HG03432 (cell line): ENCODE measurements around the gene ZNF341.

Experiments
- ATAC-seq: cut with Tn5 transposase; IDR thresholded peaks from one replicate; pipeline ENCODE4 v1.9.1; 2021; ENCODE audit warnings: mild to moderate bottlenecking, moderate library complexity; ENCODE audit not compliant: unreplicated experiment

ZNF341 gene

GRCh38 chr20:33701629-33702450, 30.0 kb upstream of the ZNF341 start:
- ATAC-seq: no peak

GRCh38 chr20:33702861-33703260, 28.9 kb upstream of the ZNF341 start:
- no peak for ATAC-seq

GRCh38 chr20:33703498-33704137, 28.2 kb upstream of the ZNF341 start:
- ATAC-seq: no peak

- ATAC-seq: no peak
Observed at GRCh38 chr20:33704197-33704924, 27.4 kb upstream of the ZNF341 start.

GRCh38 chr20:33707668-33708067, 24.1 kb upstream of the ZNF341 start:
- ATAC-seq: no peak

DNA sequence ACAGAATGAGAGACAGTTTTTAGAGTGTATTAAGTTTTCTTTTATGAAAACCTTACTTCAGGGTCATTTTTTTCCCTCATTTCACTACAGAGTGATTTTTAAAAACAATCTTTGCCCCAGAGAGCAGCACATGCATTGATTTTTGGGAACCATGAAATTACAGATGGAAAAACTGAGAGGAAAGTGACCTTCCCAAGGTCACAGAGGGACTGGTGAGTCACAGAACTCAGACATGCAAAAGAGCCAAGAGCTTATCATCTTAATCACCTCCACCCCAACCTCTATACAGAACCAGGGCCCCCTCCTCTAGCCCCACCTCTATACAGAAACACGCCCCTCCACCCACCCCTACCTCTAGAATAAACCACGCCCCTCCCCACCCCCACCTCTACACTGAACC, 22.4 kb upstream of the ZNF341 start:
- ATAC-seq: no peak

GRCh38 chr20:33709905-33710541, 21.8 kb upstream of the ZNF341 start:
- no peak for ATAC-seq

DNA sequence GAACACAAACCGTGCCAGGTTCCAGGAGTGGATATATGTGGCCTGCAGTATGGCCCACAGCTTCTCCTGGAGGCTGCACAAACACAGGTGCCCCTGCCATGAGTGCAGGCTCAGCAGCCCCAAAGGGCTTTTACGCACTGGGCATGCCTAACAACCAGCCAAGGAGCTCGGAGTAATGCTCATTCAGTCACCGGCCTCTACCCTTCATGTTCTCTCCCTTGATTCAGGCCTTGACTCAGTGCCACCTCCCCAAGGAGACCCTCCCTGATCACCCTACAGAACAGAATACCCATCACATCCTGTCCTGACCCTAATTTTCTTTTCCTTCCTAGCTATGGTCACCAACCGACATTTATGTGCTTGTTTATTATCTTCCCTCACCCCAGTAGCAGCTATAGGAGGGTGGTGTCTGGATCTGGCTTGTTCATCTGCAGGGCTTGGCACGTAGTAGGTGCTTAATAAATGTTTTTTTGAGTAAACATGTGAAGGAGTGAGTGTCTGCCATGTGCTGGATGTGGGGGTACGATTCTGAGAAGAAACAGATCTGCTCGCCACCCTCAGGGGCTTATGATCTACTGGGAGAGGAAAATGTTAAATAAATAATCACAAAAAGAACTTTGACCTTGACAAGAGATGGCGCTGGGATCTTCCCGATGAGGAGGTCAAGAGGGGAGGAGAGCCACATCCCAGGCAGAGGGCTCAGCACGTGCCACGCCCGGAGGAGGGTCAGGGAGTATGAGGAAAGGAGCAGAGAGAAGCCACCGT, 20.9 kb upstream of the ZNF341 start:
- ATAC-seq: no peak

- no peak for ATAC-seq
Observed at GRCh38 chr20:33711446-33711738, 20.4 kb upstream of the ZNF341 start.

- ATAC-seq: no peak
Observed at GRCh38 chr20:33713865-33714367, 17.9 kb upstream of the ZNF341 start.

DNA sequence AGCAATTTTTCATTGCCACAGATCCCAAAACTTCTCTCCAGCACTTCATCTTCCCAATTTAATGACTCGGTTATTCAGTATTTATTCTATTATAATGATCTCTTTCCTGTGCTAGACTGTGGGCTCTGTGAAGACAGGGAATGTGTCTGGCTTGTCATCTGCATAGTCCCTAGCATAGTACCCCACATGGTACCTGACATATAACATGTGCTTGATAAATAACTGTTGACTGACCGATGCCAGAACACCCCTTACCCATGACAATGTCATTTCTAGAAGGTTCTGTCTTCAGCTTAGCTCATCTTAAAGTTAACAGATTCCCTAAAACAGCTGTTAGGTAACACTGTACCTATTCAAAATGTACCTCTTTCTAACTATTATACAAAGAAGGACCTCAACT, 15.3 kb upstream of the ZNF341 start:
- ATAC-seq: no peak

GRCh38 chr20:33719277-33719988, 12.4 kb upstream of the ZNF341 start:
- ATAC-seq: peak; percentile 5

- ATAC-seq: peak; percentile 88
Observed at GRCh38 chr20:33719989-33720709, 11.6 kb upstream of the ZNF341 start, which contains the start of gene PXMP4. TSS of gene PXMP4 (minus strand) at chr20:33720310. CDS start at chr20:33720207, 103 bp downstream.

DNA sequence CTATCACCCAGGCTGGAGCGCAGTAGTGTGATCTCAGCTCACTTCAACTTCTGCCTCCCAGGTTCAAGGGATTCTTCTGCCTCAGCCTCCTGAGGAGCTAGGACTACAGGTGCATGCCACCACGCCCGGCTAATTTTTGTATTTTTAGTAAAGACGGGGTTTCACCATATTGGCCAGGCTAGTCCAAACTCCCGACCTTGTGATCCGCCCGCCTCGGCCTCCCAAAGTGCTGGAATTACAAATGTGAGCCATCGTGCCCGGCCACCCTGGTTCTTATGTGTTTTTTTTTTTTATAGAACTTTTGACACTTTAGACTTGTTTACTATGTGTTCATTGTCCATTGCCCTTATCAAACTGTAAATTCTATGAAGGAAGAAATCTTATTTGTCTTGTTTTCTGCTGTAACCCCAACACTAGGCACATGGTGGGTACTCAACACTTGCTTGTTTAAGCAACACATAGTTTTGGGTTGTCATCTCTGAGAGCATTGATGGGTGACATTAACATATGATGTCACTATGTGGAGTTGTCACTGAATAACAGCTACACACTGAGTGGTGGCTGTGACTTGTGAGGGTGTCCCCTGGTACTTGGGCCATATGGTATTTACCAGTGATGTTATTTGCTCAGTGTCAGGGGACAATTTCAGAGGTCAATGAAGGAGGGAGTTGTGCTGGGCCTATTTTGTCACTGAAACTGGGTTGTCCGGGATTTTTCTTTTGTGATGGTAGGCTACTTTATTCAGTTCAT, 10.2 kb upstream of the ZNF341 start:
- ATAC-seq: no peak

DNA sequence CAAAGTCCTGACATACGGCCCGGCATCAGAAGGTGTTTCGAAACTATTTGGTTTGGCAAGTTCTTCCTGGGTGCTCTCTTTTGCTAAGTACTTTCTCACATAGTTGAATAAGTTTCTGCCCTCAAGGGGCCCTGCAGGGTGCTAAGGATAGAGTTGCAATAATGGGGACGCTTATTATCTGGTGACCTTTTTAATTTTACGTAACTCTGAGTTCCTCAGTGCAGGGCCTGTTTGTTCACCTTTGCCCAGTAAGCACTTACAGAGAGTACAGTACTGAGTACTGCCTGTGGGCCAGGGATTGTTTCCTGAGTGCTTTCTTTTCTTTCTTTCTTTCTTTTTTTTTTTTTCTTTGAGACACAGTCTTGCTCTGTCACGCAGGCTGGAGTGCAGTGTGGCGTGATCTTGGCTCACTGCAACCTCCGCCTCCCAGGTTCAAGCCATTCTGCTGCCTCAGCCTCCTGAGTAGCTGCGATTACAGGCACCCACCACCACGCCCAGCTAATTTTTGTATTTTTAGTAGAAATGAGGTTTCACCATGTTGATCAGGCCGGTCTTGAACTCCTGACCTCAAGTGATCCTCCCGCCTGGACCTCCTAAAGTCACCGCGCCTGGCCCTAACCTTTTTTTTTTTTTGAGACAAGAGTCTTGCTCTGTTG, 7.2 kb upstream of the ZNF341 start:
- no peak for ATAC-seq

DNA sequence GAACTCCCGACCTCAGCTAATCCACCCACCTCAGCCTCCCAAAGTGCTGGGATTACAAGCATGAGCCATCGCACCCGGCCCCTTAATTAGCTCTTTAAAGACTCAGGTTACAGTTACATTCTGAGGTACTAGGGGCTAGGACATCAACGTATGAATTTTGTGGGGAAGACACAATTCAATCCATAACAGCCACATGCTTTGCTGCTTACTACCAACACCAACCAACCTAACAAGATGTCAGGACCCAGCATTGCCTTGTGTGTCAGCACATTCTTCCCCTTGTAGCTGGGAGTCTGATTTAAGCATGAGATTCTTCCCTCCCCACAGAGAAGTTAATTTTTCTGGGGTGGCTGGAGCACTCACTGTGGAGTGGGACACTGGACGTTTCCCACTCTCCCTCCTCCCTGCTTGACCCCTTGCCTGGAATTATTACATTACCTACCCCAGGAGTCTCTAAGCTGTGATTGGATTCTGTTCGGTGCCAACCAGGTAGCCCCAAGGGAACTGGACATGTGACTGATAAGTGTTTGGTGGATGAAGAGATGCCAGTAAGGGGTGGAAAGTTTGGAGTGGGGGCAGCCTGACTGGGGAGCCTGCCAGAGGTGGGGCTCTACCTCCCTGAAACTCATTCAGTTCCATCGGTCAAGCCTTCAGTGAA, 6.1 kb upstream of the ZNF341 start:
- no peak for ATAC-seq

DNA sequence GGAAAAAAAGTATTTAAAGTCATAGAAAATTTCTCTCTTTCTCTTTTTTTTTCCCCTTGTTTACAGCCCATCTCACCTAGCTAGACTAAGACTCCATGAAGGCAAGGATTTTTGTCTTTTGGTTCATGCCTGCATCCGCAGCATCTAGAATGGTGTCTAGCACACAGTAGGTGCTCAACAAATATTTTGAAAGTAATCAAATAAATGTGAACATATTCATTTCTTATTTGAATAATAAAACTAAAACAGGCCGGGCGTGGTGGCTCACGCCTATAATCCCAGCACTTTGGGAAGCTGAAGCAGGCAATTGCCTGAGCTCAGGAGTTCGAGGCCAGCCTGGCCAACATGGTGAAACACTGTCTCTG, 4.7 kb upstream of the ZNF341 start:
- no peak for ATAC-seq

DNA sequence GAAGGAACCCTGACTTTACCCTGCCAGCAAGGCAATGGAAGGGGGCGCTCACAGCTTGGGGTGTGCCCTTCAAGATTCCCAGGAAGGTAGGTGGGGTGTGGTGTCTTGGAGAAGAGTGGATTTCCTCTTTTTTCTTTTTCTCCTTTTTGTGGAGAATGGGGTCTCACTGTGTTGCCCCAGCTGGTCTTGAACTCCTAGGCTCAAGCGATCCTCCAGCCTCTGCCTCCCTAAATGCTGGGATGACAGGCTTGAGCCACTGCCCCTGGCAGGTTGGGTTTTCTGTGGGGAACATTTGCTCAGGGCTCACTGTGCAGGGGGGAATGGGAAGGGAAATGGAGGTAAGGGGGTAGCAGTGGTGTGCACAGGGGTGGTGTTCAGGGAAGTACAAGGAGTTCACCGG, 4.0 kb upstream of the ZNF341 start:
- no peak for ATAC-seq
